Measurements from ENCODE around the gene LONRF2. TPM values are rescaled to one million over a fixed set of nuclear protein-coding genes. Genes with fewer than 3 reads are reported as not detected.
"Not testable (repeated sequence)": the region's sequence is repeated elsewhere in the genome, so short reads cannot be mapped to it uniquely, and the experiment has no call there.

The LONRF2 gene
- total RNA-seq, 1 experiment from 2014 or later: 1.6 TPM

DNA sequence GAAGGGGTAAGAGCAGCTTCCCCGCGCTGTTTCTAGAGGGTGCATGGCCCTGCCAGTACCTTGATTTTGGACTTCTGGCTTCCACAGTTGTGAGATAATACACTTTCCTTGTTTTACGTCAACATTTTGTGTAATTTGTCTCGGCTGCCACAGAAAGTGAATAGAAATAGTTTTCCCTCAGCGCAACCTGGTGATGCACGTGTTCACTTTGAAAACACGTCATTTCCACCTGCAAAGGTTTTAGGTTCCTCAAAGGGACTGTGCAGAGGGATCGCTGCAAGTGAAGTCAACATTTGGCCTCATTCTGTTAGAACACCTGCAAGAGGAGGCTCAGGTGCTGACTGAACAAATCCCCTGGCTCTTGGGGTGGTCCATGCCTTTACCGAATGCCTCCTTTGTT lies 71.7 kb downstream of the LONRF2 start (continued):
- TF ChIP-seq, protein P1, sequence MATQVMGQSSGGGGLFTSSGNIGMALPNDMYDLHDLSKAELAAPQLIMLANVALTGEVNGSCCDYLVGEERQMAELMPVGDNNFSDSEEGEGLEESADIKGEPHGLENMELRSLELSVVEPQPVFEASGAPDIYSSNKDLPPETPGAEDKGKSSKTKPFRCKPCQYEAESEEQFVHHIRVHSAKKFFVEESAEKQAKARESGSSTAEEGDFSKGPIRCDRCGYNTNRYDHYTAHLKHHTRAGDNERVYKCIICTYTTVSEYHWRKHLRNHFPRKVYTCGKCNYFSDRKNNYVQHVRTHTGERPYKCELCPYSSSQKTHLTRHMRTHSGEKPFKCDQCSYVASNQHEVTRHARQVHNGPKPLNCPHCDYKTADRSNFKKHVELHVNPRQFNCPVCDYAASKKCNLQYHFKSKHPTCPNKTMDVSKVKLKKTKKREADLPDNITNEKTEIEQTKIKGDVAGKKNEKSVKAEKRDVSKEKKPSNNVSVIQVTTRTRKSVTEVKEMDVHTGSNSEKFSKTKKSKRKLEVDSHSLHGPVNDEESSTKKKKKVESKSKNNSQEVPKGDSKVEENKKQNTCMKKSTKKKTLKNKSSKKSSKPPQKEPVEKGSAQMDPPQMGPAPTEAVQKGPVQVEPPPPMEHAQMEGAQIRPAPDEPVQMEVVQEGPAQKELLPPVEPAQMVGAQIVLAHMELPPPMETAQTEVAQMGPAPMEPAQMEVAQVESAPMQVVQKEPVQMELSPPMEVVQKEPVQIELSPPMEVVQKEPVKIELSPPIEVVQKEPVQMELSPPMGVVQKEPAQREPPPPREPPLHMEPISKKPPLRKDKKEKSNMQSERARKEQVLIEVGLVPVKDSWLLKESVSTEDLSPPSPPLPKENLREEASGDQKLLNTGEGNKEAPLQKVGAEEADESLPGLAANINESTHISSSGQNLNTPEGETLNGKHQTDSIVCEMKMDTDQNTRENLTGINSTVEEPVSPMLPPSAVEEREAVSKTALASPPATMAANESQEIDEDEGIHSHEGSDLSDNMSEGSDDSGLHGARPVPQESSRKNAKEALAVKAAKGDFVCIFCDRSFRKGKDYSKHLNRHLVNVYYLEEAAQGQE (IDR thresholded peaks at IDR 0.05; ENCODE audit: low read depth): no peak
- no peak for TF ChIP-seq CBX3 (IDR thresholded peaks at IDR 0.05; ENCODE audit: low read depth)
- no peak for TF ChIP-seq RAD21 (IDR thresholded peaks at IDR 0.05; ENCODE audit: low read depth)
- no peak for TF ChIP-seq ZFX (IDR thresholded peaks at IDR 0.05)
- TF ChIP-seq FOSL1 (IDR thresholded peaks at IDR 0.05; ENCODE audit: low read depth): no peak
- no peak for TF ChIP-seq EZH2phosphoT487 (IDR thresholded peaks at IDR 0.05; ENCODE audit: borderline replicate concordance)

DNA sequence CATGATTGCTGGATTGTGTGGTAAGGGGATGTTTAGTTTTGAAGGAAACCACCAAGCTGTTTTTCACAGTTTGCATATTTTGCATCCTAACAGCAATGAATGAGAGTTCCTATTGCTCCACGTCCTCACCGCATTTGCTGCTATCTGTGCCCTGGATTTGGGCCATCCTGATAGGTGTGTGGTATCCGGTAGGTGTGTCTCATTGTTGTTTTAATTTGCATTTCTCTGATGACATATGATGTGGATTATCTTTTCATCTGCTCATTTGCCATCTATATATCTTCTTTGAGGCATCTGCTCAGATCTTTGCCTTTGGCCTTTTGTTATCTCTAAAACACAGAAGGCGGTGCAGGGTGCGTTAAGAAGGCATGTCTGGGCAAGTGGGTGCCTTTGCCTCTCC lies 73.3 kb downstream of the LONRF2 start:
- intact Hi-C loops (cut with micrococcal nuclease): no loop called here
- TF ChIP-seq, protein P2, sequence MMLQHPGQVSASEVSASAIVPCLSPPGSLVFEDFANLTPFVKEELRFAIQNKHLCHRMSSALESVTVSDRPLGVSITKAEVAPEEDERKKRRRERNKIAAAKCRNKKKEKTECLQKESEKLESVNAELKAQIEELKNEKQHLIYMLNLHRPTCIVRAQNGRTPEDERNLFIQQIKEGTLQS (IDR thresholded peaks at IDR 0.05): no peak
- TF ChIP-seq TCF7L2 (IDR thresholded peaks at IDR 0.05; ENCODE audit: borderline replicate concordance, extremely low read depth, insufficient read depth, insufficient read length) (no peak), CBX3 (IDR thresholded peaks at IDR 0.05; ENCODE audit: low read depth) (no peak), POLR2A (IDR thresholded peaks at IDR 0.05; ENCODE audit: borderline replicate concordance, extremely low read depth, insufficient read depth, insufficient read length) (no peak), SIN3A (IDR thresholded peaks at IDR 0.05; ENCODE audit: low read depth) (no peak), SP1 (IDR thresholded peaks at IDR 0.05; ENCODE audit: low read depth) (no peak), POLR2AphosphoS5 (IDR thresholded peaks at IDR 0.05; ENCODE audit: low read depth, low read length) (no peak)
- TF ChIP-seq, protein P3, sequence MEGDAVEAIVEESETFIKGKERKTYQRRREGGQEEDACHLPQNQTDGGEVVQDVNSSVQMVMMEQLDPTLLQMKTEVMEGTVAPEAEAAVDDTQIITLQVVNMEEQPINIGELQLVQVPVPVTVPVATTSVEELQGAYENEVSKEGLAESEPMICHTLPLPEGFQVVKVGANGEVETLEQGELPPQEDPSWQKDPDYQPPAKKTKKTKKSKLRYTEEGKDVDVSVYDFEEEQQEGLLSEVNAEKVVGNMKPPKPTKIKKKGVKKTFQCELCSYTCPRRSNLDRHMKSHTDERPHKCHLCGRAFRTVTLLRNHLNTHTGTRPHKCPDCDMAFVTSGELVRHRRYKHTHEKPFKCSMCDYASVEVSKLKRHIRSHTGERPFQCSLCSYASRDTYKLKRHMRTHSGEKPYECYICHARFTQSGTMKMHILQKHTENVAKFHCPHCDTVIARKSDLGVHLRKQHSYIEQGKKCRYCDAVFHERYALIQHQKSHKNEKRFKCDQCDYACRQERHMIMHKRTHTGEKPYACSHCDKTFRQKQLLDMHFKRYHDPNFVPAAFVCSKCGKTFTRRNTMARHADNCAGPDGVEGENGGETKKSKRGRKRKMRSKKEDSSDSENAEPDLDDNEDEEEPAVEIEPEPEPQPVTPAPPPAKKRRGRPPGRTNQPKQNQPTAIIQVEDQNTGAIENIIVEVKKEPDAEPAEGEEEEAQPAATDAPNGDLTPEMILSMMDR (IDR thresholded peaks at IDR 0.05 in 2 of 3, conservative IDR thresholded peaks at IDR 0.05 in 1 of 3; ENCODE audit: borderline replicate concordance in 1 of 3, insufficient read depth in 1 of 3, low read depth in 2 of 3, low read length in 2 of 3): no peak
- ChIA-PET RAD21 (ENCODE audit: low non-redundant PET in 1 of 2, low total read pairs in 2 of 2, uncharacterized antibody in 2 of 2, unreplicated experiment in 2 of 2) (no interaction called here), POLR2A (no interaction called here), CTCF (interaction anchor here (1.0 kb wide), 1 partner anchor 430 kb away, joined by 4 read pairs; no protein-coding TSS in a partner anchor)
- Histone ChIP-seq H3K9ac (ENCODE audit: low read length) (no peak overlapping the region), H3K9me2 (ENCODE audit: insufficient read depth) (no peaks in the 10 kb centered on the region), H3K27ac (ENCODE audit: low read depth, low read length) (no peak overlapping the region), H3K79me2 (ENCODE audit: insufficient read depth, low read length) (no peaks in the 10 kb centered on the region), H3K36me3 (ENCODE audit: control insufficient read depth in 1 of 2, insufficient read depth in 2 of 2, low read length in 2 of 2) (no peaks in the 10 kb centered on the region), H3K27me3 (ENCODE audit: insufficient read depth, low read length) (no peaks in the 10 kb centered on the region), H3K4me3 (replicated peaks in 1 of 2; ENCODE audit: low read depth in 1 of 2, low read length in 2 of 2) (no peak overlapping the region), H4K20me1 (ENCODE audit: insufficient read depth) (no peaks in the 10 kb centered on the region), H3K9me3 (ENCODE audit: control insufficient read depth in 1 of 2, insufficient read depth in 1 of 2, low read depth in 1 of 2, low read length in 2 of 2) (no peaks in the 10 kb centered on the region), H3K4me2 (ENCODE audit: low read length) (no peak overlapping the region), H2AFZ (ENCODE audit: low read depth, low read length, poor library complexity, severe bottlenecking) (no peak overlapping the region), H3K4me1 (ENCODE audit: control insufficient read depth in 1 of 2, insufficient read depth in 2 of 2, low read length in 2 of 2) (no peaks in the 10 kb centered on the region)
- no TSS peak for BruUV-seq (replicated peaks)
- no peak for ATAC-seq
- DNase-seq (ENCODE audit: low read depth, low spot score): no peak

DNA sequence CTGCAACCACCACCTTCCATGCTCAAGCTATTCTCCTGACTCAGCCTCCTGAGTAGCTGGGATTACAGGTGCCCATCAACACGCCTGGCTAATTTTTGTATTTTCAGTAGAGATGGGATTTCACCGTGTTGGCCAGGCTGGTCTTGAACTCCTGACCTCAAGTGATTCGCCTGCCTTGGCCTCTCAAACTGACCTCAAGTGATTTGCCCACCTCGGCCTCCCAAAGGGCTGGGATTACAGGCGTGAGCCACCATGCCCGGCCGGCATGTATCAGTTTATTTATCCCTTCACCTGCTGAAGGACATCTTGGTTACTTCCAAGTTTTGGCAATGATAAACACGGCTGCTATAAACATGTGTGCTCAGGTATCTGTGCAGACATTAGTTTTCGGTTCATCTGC lies 73.7 kb downstream of the LONRF2 start:
- H3K9ac ChIP-seq (ENCODE audit: low read length); H3K9me2 ChIP-seq (ENCODE audit: insufficient read depth); H4K20me1 ChIP-seq (ENCODE audit: insufficient read depth); H3K79me2 ChIP-seq (ENCODE audit: insufficient read depth, low read length); ATAC-seq; H3K27me3 ChIP-seq (ENCODE audit: insufficient read depth, low read length); H3K4me2 ChIP-seq (ENCODE audit: low read length); H3K27ac ChIP-seq (ENCODE audit: low read depth, low read length); intact Hi-C loops (cut with micrococcal nuclease); H3K9me3 ChIP-seq (ENCODE audit: control insufficient read depth in 1 of 2, insufficient read depth in 1 of 2, low read depth in 1 of 2, low read length in 2 of 2); BruUV-seq (replicated peaks); POLR2A ChIA-PET; RAD21 ChIA-PET (ENCODE audit: low non-redundant PET in 1 of 2, low total read pairs in 2 of 2, uncharacterized antibody in 2 of 2, unreplicated experiment in 2 of 2); H2AFZ ChIP-seq (ENCODE audit: low read depth, low read length, poor library complexity, severe bottlenecking); DNase-seq (ENCODE audit: low read depth, low spot score); H3K4me1 ChIP-seq (ENCODE audit: control insufficient read depth in 1 of 2, insufficient read depth in 2 of 2, low read length in 2 of 2); H3K4me3 ChIP-seq (replicated peaks in 1 of 2; ENCODE audit: low read depth in 1 of 2, low read length in 2 of 2); H3K36me3 ChIP-seq (ENCODE audit: control insufficient read depth in 1 of 2, insufficient read depth in 2 of 2, low read length in 2 of 2): not testable (repeated sequence)
- CTCF ChIA-PET: interaction anchor here (1.0 kb wide), 1 partner anchor 429 kb away, joined by 4 read pairs; no protein-coding TSS in a partner anchor

Measured in HCT116 (cell line).